IPS-18a (cell line): ENCODE data around the gene ZNF587B.
"Not testable (repeated sequence)": the region's sequence is repeated elsewhere in the genome, so short reads cannot be mapped to it uniquely, and the experiment has no call there.

Experiments
- H3K27ac ChIP-seq: one replicate; pipeline ENCODE4 v1.5.1; 2013; ENCODE audit warnings: low read length
- H3K27me3 ChIP-seq: one replicate; pipeline ENCODE4 v1.6.1; 2013; ENCODE audit warnings: mild to moderate bottlenecking, low read length; ENCODE audit not compliant: control insufficient read depth, insufficient read depth
- H3K36me3 ChIP-seq: one replicate; pipeline ENCODE4 v1.6.1; 2013; ENCODE audit warnings: low read depth, low read length; ENCODE audit not compliant: control insufficient read depth
- H3K4me1 ChIP-seq: one replicate; pipeline ENCODE4 v1.6.1; 2013; ENCODE audit warnings: low read depth, low read length; ENCODE audit not compliant: control insufficient read depth
- H3K4me3 ChIP-seq: one replicate; pipeline ENCODE4 v1.5.1; 2013; ENCODE audit warnings: low read length
- H3K9ac ChIP-seq: one replicate; pipeline ENCODE4 v1.6.1; 2013; ENCODE audit warnings: mild to moderate bottlenecking, low read length, moderate library complexity
- H3K9me3 ChIP-seq: one replicate; pipeline ENCODE4 v1.6.1; 2013; ENCODE audit warnings: low read depth, low read length; ENCODE audit not compliant: control insufficient read depth

The ZNF587B gene

DNA sequence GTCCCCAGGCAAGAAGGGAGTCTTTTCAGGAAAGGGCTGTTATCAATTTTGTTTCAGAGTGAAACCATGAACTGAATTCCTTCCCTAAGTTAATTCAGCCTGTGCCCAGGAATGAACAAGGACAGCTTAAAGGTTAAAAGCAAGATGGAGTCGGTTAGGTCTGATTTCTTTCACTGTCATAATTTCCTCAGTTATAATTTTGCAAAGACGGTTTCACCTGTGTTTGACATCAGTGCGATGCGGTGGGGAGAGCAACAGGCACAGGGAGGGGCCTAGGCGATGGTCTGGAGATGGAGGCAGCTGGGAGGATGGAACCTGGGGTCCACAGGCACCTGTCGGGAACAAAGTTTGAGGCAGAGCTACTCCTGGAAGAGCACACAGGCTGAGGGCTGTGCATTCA lies 9.5 kb upstream of the ZNF587B start:
- Histone ChIP-seq H3K9me3 (no peaks in the 10 kb centered on the region), H3K27me3 (no peaks in the 10 kb centered on the region), H3K4me1 (peaks cover 3% of the 10 kb centered on the region), H3K27ac (no peak overlapping the region), H3K36me3 (peaks cover 6% of the 10 kb centered on the region), H3K4me3 (peak overlapping the region; percentile 91), H3K9ac (peak overlapping the region; percentile 90)

DNA sequence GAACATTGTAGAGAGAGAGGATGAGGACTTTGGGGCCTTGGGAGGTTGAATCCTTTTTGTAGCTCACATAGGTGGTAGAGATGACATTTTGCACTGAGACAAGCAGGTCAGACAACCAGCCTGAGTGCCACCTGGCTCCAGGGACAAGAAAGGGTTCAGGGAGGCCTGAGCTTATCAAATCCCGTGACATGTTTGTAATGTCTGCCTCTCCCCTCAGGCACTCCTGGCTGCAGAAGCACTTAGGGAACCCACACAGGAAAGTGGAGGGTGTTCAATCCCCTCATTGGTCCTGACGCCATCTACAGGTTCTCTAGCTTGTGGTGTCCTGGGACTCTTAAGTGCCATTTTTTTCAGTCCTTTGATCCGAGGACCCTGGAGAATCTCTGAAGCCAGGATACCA lies 9.0 kb upstream of the ZNF587B start:
- H3K27ac ChIP-seq, H3K9me3 ChIP-seq, H3K4me1 ChIP-seq, H3K27me3 ChIP-seq, H3K9ac ChIP-seq, H3K36me3 ChIP-seq: not testable (repeated sequence)
- peak overlapping the region; percentile 91 for H3K4me3 ChIP-seq

DNA sequence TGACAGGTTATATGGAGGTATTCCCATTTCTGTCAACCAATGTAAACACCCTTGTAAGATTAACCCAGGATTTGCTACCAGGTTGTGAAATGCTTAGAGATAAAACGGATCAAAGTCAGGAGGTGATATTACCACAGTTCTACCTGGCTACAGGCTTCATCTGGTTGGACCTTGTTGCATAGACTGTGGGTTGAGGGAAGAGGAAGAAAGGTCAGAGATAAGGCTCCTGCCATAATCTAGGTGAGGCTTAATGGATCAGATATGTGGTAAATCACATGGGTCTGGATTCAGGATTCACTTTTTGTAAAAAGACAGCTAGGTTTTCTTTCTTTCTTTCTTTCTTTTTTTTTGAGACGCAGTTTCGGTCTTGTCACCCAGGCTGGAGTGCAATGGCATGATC lies 8.6 kb upstream of the ZNF587B start:
- H3K9me3 ChIP-seq, H3K4me1 ChIP-seq, H3K27me3 ChIP-seq, H3K4me3 ChIP-seq, H3K27ac ChIP-seq, H3K9ac ChIP-seq: not testable (repeated sequence)
- peaks cover 11% of the 10 kb centered on the region for H3K36me3 ChIP-seq

DNA sequence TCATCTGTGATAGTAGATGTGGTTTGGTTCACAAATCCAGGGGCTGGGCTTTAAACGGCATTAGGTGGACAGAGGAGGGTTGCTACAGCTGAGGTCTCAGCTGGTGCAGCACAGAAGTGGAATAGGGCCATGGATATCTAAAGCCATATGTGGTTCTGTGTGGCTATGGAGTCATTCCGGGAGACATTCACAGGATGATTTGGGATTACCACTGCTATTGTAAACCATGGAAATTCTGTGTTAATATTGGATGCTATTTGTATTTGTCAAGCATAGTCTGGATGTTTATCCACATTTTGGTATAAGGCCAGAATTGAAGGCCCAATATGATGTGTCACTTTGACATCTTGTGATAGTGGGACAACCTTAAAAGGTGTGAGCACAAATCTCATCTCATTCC lies 6.9 kb upstream of the ZNF587B start:
- peaks cover 11% of the 10 kb centered on the region for H3K36me3 ChIP-seq
- H3K27me3 ChIP-seq, H3K4me3 ChIP-seq, H3K9ac ChIP-seq, H3K27ac ChIP-seq, H3K4me1 ChIP-seq, H3K9me3 ChIP-seq: not testable (repeated sequence)

DNA sequence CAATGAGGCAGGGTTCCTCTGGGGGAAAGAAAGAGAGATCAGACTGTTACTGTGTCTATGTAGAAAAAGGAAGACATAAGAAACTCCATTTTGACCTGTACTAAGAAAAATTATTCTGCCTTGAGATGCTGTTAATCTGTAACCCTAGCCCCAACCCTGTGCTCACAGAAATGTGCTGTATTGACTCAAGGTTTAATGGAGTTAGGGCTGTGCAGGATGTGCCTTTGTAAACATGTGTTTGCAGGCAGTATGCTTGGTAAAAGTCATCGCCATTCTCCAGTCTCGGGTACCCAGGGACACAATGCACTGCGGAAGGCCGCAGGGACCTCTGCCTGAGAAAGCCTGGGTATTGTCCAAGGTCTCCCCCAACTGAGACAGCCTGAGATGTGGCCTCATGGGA lies 6.5 kb upstream of the ZNF587B start:
- H3K36me3 ChIP-seq = peaks cover 11% of the 10 kb centered on the region
- not testable (repeated sequence) for H3K9ac ChIP-seq, H3K4me3 ChIP-seq

DNA sequence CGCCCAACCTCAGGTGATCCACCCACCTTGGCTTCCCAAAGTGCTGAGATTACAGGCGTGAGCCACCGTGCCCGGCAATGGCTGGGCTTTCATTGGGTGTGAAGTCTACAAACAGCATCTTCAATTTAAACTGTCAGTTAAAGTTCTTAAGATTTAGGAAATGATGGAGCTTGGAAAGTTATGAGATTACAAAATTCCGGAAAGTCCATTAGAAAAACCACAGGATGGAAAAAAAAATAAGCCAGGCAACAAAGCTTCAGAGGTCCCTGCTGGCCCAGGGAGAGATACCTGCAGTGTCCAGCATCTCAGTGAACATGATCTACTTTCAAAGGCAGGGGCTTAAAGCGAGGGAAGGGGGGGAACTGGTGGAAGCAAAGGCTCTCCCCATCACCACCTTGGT lies 4.6 kb upstream of the ZNF587B start:
- Histone ChIP-seq H3K27ac (no peak overlapping the region), H3K36me3 (peaks cover 11% of the 10 kb centered on the region)

More for the DNA sequence above, 6.5 kb upstream of the ZNF587B start:
- not testable (repeated sequence) for H3K4me1 ChIP-seq, H3K9me3 ChIP-seq, H3K27ac ChIP-seq, H3K27me3 ChIP-seq

DNA sequence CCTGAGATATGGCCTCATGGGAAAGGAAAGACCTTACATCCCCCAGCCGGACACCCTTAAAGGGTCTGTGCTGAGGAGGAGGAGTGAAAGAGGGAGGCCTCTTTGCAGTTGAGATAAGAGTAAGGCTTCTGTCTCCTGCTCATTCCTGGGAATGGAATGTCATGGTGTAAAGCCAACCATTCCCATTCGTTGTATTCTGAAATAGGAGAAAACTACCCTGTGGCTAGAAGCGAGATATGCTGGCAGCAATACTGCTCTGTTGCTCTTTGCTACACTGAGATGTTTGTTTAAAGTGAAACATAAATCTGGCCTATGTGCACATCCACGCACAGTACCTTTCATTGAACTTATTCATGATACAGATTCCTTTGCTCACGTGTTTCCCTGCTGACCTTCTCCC lies 783 bp upstream of the ZNF587B start:
- Histone ChIP-seq H3K4me3 (no peak overlapping the region), H3K27ac (no peak overlapping the region), H3K36me3 (peaks cover 11% of the 10 kb centered on the region), H3K9ac (no peak overlapping the region), H3K27me3 (no peaks in the 10 kb centered on the region), H3K4me1 (peaks cover 4% of the 10 kb centered on the region), H3K9me3 (no peaks in the 10 kb centered on the region)

More for the DNA sequence above, 4.6 kb upstream of the ZNF587B start:
- no peaks in the 10 kb centered on the region for H3K9me3 ChIP-seq
- H3K27me3 ChIP-seq = no peaks in the 10 kb centered on the region
- H3K9ac ChIP-seq = no peak overlapping the region
- peaks cover 4% of the 10 kb centered on the region for H3K4me1 ChIP-seq
- no peak overlapping the region for H3K4me3 ChIP-seq

DNA sequence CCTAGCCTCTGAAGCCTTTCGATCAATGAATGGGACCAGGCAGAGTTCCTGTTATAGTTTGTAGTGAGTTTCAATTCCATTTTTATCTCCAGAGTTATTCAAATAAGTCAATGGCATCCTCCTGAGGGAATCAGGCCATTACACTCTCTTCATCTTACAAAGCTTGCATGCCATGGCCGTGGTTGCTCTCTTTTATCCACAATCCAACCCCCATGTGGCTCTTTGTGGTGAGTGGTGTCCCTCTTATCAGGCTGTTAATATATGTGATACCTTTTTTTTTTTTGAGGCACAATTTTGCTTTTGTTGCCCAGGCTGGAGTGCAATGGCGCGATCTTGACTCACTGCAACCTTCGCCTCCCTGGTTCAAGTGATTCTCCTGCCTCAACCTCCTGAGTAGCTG lies 6.9 kb downstream of the ZNF587B start:
- H3K9me3 ChIP-seq, H3K4me3 ChIP-seq, H3K4me1 ChIP-seq, H3K27me3 ChIP-seq, H3K27ac ChIP-seq, H3K9ac ChIP-seq: not testable (repeated sequence)
- peaks cover 23% of the 10 kb centered on the region for H3K36me3 ChIP-seq

DNA sequence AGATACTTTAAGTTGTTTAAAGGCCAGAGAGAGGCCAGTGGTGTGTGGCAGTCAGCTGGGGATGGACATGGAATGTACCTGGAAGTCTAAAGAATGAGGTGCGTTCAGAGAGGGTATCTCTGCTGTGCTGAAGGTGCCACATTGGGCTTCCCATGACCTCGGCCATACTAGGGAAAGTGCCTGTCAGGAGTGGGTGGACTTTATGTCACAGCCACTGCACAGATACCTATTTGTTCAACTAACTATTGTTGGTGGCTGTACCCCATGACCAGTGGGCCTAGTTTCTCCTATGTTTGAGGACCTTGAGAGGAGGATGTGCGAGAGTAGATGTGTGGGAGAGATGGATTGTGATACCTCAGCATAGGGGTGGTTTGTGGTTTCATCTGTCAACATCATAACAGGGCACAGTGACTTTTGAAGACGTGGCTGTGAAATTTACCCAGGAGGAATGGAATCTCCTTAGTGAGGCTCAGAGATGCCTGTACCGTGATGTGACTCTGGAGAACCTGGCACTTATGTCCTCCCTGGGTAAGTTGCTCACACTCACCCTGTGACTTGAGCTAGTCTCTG lies 8.6 kb downstream of the ZNF587B start:
- H3K27me3 ChIP-seq, H3K9me3 ChIP-seq, H3K9ac ChIP-seq, H3K4me3 ChIP-seq, H3K27ac ChIP-seq, H3K4me1 ChIP-seq: not testable (repeated sequence)
- peaks cover 39% of the 10 kb centered on the region for H3K36me3 ChIP-seq

DNA sequence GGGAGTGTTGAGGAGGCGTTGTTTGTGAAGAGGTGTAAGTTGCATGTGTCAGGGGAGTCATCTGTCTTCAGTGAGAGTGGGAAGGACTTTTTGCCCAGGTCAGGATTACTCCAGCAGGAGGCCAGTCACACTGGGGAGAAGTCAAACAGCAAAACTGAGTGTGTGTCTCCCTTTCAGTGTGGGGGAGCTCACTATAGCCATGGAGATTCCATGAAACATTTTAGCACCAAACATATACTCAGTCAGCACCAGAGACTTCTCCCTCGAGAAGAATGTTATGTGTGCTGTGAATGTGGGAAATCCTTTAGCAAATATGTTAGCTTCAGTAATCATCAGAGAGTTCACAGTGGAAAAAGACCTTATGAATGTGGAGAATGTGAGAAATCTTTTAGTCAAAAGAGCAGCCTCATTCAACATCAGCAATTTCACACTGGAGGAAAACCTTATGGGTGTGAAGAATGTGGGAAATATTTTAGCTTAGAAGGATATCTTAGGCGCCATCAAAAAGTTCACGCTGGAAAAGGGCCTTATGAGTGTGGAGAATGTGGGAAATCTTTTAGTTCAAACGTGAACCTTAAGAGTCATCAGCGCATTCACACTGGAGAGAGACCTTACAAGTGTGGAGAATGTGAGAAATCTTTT lies 11.1 kb downstream of the ZNF587B start:
- Histone ChIP-seq H3K36me3 (peaks cover 52% of the 10 kb centered on the region), H3K27ac (no peak overlapping the region), H3K9ac (no peak overlapping the region), H3K4me3 (no peak overlapping the region), H3K27me3 (no peaks in the 10 kb centered on the region), H3K4me1 (no peaks in the 10 kb centered on the region), H3K9me3 (no peaks in the 10 kb centered on the region)

DNA sequence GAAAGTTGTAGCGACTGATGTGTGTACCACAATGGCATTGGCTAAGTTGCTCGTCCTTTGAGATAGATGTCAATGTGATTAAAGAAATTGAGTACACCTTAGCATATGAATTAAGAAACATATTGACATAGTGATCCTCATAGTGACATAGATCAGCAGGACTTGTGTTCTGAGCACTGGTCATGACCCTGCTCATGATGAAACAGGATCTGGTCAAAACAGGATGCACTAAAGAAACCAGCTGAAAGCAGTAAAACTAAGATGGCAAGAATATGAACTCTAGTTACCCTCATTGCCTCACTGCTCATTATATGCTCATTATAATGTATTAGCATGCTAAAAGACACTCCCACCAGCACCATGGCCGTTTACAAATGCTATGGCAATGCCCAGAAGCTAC lies 17.1 kb downstream of the ZNF587B start:
- not testable (repeated sequence) for H3K27me3 ChIP-seq, H3K4me1 ChIP-seq, H3K4me3 ChIP-seq, H3K9ac ChIP-seq, H3K9me3 ChIP-seq, H3K27ac ChIP-seq
- peaks cover 28% of the 10 kb centered on the region for H3K36me3 ChIP-seq

DNA sequence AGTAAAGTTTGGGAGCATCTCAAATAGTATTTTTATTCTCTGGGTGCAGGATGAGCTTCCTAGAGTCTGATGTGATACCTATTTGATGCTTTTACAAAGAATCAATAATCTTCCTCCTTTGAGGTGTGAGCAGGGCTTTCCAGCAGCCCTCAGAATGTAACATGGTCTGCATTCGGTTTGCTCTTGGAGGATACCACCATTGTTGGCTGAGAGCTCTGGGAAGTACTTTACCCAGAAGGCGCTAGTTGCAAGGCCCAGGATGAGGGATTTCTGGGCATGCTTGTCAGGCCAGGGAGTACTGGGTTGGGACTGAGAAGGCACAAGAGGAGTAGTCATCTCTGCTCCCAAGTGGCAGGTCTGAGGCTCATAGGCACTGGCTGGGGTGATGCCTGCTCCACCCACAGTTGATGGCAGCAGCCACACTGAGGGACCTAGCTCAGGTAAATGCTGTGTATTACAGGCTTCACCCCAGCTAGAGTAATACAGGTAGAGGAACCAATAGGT lies 19.1 kb downstream of the ZNF587B start:
- H3K9ac ChIP-seq = not testable (repeated sequence)
- peaks cover 19% of the 10 kb centered on the region for H3K36me3 ChIP-seq

More for the DNA sequence above, 19.1 kb downstream of the ZNF587B start:
- H3K4me1 ChIP-seq, H3K27ac ChIP-seq, H3K9me3 ChIP-seq, H3K27me3 ChIP-seq: not testable (repeated sequence)
- H3K4me3 ChIP-seq = peak overlapping the region; percentile 91
